ENCODE data around the gene ZC3H10.

Gene ZC3H10

GRCh38 chr12:56127888-56128669 lies 10.0 kb downstream of the ZC3H10 start, which contains the start of gene ESYT1:
TSS of gene ESYT1 (plus strand) at chr12:56128267. CDS start at chr12:56128320, 53 bp downstream.
- peak; percentile 98 for DNase-seq (ENCODE audit: low read depth)

- DNase-seq (ENCODE audit: low read depth) = no peak
Measured at GRCh38 chr12:56128670-56129205, 10.7 kb downstream of the ZC3H10 start.

DNA sequence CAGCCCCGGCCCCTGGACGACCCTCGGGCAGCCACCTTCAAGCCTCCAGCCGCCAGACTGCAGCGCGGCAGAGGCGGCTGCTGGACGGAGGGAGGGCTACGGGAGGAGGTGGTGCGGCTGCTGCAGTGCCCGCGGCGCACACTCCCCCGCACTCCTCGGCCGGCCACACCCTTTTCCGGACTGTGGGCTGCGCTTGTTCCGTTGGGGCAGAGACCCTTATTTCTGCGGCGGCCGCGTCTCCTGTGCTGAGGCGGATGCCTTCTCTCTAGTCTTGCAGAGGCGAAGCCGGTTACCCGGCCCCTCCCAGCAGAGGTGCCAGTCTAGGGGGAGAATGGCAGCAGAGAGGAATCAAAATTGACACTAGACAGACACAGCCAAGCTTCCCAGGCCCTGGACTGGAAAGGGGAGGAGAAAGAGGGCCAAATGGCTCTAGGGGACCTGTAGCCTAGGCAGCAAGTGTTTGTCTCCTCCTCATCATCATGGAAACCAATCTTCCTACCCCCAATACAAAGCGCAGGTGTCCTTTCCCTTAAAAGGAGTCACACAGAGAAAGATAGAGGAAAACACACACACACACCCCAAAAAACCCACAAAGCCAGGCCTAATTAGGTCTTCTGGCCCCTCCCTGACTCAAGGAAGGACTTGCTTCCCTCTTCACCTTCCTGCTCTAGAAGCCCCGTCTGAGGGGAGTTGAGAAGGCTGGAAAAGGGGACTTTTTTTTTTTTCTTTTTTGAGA lies 11.3 kb downstream of the ZC3H10 start:
- peak; percentile 42 for DNase-seq (ENCODE audit: low read depth)

DNA sequence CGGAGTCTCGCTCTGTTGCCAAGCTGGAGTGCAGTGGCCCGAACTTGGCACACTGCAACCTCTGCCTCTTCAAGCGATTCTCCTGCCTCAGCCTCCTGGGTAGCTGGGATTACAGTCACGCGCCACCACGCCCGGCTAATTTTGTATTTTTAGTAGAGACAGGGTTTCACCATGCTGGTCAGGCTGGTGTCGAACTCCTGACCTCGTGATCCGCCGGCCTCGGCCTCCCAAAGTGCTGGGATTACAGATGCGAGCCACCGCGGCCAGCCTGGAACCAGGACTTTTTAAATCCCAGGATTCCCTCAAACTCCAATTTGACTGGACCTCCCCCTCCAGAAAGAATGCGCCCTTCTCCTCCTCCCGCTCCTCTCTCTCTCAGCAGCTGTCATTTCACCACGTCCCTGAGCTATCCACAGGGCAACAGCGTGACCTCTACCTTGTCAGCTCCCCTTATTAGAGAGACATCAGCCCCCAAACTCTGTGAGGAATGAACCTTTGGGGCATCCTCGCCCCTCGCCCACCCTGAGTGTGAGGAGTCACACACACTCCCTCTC lies 12.0 kb downstream of the ZC3H10 start:
- no peak for DNase-seq (ENCODE audit: low read depth)

- no peak for DNase-seq (ENCODE audit: low read depth)
Measured at GRCh38 chr12:56130876-56131275, 12.8 kb downstream of the ZC3H10 start.

DNA sequence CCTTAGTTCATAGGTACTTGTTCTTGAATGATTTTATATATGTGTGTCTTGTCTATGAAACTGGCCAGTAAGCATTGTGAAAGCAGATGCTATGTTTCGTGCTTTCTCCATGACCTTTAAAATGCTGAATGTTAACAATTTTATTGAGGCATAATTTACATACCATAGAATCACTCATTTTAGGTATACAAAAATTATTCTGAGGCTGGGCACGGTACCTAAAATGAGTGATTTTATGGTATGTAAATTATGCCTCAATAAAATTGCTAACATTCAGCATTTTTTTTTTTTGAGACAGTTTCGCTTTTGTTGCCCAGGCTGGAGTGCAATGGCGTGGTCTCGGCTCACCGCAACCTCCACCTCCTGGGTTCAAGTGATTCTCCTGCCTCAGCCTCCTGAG lies 16.8 kb downstream of the ZC3H10 start:
- DNase-seq (ENCODE audit: low read depth) = no peak

DNA sequence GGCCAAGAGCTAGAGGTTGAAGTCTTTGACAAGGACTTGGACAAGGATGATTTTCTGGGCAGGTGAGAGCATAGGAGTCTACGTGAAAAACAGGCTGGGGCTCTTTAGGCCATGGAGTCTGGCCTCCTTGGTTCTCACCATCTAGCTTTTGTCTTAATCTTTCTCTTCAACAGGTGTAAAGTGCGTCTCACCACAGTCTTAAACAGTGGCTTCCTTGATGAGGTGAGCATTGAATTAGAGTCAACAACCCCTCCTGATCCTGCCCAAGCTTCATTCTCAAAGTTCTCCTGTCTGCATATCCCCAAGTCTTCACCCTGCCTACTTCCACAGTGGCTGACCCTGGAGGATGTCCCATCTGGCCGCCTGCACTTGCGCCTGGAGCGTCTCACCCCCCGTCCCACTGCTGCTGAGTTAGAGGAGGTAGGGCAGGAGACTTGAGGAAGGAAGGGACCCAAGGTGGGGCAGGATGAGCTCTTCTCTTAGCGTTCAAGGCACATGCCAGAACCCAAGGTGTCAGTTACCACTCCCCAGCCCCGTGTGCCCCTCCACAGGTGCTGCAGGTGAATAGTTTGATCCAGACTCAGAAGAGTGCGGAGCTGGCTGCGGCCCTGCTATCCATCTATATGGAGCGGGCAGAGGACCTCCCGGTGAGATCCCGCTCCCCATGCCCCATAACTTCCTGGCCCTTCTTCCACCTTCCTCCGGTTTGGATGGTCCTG lies 19.9 kb downstream of the ZC3H10 start:
- no peak for DNase-seq (ENCODE audit: low read depth)

DNA sequence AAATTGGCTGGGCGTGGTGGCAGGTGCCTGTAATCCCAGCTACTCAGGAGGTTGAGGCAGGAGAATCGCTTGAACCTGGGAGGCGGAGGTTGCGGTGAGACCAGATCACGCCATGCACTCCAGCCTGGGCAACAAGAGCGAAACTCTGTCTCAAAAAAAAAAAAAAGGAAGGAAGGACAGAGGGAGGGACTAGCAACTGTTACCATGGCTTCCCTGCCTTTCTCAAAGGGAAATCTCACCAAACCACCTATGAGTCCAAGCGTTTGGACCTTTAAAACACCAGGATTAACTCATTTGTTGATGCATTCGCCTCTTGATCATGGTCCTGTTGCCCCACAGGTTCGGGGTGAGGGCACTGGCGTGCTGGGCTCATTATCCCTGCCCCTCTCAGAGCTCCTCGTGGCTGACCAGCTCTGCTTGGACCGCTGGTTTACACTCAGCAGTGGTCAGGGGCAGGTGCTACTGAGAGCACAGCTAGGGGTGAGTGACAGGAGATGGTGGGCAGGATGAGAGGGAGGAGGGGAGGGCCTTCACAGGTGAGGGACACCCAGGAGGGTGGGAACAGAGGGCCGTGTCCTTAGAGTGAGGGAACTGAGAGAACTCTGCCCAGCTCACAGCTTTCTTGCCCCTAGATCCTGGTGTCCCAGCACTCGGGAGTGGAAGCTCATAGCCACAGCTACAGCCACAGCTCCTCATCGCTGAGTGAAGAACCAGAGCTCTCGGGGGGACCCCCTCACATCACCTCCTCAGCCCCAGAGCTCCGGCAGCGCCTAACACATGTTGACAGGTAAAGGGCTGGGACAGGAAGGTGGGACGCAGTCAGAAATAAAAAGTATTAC lies 24.1 kb downstream of the ZC3H10 start:
- no peak for DNase-seq (ENCODE audit: low read depth)

- no peak for DNase-seq (ENCODE audit: low read depth)
Measured at GRCh38 chr12:56143217-56143616, 25.2 kb downstream of the ZC3H10 start.

DNA sequence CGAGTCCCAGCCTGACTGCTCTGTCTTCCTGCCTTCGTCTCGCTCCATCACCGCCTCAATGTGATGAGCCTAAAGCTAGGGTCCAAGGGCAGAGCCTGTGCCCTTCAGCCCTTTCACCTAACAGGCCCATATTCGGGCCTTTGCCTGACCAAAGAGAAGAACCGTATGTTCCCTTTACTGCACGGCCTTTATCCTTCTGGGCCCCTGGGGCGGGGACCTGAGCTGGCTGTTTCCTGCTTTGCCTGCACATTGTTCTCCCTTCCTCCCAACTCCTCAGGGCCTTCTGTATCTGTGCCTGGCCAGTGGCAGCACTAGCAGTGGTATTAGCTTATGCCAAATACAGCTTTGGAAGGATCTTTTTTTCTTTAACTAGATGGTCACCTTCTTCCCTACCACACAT lies 25.8 kb downstream of the ZC3H10 start:
- no peak for DNase-seq (ENCODE audit: low read depth)

DNA sequence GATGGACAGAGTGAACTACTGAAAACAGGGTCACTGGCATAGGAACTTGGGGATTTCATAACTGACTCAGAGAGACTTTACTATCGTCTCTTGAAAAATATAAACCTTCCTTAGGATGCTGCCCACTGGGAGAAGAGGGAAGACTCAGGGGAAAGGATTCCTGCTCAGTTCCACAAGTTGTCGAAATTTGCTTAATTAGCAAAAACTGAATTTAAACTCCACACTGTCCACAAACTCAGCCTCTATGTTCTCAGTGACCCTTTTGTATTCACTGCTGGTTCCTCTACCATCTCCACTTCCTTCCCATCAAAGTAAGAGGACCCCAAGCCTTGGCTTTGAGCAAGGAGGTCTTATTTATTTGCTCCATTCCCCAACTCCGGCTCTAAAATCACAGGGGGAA lies 27.2 kb downstream of the ZC3H10 start:
- no peak for DNase-seq (ENCODE audit: low read depth)

GRCh38 chr12:56146492-56147460 lies 28.7 kb downstream of the ZC3H10 start:
- DNase-seq (ENCODE audit: low read depth) = no peak

DNA sequence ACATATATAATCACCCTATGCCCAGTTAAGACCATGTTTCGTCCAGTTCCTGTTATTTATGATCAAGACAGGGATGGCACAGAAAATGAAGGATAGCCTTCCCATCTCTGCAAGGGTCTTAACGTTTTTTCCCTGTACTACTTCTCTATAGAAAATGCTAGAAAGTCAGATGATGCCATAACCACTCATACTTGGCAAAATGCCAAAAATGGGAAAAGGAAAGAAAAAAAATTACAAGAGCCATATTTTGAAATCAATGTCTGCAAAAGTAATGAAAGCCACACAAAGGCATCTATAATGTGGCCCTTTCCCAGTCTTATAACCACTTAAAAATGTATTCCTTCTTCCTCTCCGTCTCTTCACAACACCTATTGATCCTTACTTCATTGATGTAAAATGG lies 32.5 kb downstream of the ZC3H10 start:
- no peak for DNase-seq (ENCODE audit: low read depth)

- DNase-seq (ENCODE audit: low read depth) = peak; percentile 51
Measured at GRCh38 chr12:56151672-56152131, 33.6 kb downstream of the ZC3H10 start.

- peak; percentile 89 for DNase-seq (ENCODE audit: low read depth)
Measured at GRCh38 chr12:56152132-56152755, 34.2 kb downstream of the ZC3H10 start, which contains the start of gene MYL6B. TSS of gene MYL6B (plus strand) at chr12:56152587. CDS start at chr12:56153919, 1,332 bp downstream.

- DNase-seq (ENCODE audit: low read depth) = no peak
Measured at GRCh38 chr12:56152756-56153677, 35.0 kb downstream of the ZC3H10 start.

GRCh38 chr12:56153678-56154065 lies 35.6 kb downstream of the ZC3H10 start:
- no peak for DNase-seq (ENCODE audit: low read depth)

DNA sequence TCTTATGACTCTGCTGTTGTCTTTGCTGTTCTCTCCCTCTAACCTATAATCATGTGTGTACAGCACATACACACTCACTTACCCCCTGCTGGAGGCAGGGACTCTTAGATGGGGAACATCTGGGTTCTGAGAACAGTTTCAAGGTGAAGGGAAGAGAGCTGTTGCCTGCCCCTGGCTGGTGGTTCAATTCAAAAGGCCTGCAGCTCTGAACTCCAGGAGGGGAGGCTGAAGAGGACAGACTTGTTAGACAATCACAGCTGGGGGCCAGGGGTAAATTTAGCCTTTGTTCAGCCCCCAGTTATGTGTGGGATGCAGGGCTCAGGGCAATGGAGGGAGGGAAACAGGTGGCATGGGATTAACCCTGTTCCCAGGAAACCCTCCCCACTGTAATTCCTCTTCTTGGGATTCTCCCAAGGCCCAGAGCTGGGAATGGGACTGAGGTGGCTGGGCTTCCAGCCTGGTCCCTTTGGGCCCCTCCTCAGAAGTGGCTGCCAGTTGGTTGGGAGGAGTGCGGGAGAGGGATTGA lies 36.2 kb downstream of the ZC3H10 start:
- DNase-seq (ENCODE audit: low read depth) = no peak
